Muscle layer of colon (tissue), 2 donors: ENCODE results near the gene DGCR6L.
"Not testable (repeated sequence)": the region's sequence is repeated elsewhere in the genome, so short reads cannot be mapped to it uniquely, and the experiment has no call there.

Source experiments
- H3K27ac ChIP-seq: one replicate; pipeline ENCODE4 v1.7.0; 2013; ENCODE audit warnings: low read depth, mild to moderate bottlenecking, low read length, moderate library complexity
- H3K27me3 ChIP-seq, 2 donors: one replicate each; pipeline ENCODE4 v1.7.0; 2013; ENCODE audit warnings: low read length in 2 of 2, mild to moderate bottlenecking in 2 of 2; ENCODE audit not compliant: insufficient read depth in 2 of 2, control insufficient read depth in 1 of 2
- H3K36me3 ChIP-seq: one replicate; pipeline ENCODE4 v1.7.0; 2013; ENCODE audit warnings: mild to moderate bottlenecking, low read length; ENCODE audit not compliant: insufficient read depth
- H3K4me1 ChIP-seq: one replicate; pipeline ENCODE4 v1.7.0; 2013; ENCODE audit warnings: mild to moderate bottlenecking, low read length; ENCODE audit not compliant: insufficient read depth
- H3K4me3 ChIP-seq, 2 donors: one replicate each; pipeline ENCODE4 v1.7.0; 2013; ENCODE audit warnings: low read length in 2 of 2, low read depth in 1 of 2, mild to moderate bottlenecking in 1 of 2, moderate library complexity in 1 of 2
- H3K9ac ChIP-seq: one replicate; pipeline ENCODE4 v1.7.0; 2013; ENCODE audit warnings: low read length
- H3K9me3 ChIP-seq: one replicate; pipeline ENCODE4 v1.7.0; 2013; ENCODE audit warnings: mild to moderate bottlenecking, low read length
- donor health status: abdominal sarcoma.
- donor health status: Adenocarcinoma of cecum.

Gene DGCR6L

GRCh38 chr22:20305230-20305893 is 14.5 kb downstream of the DGCR6L start:
- H3K9me3 ChIP-seq, H3K27me3 ChIP-seq, H3K9ac ChIP-seq, H3K36me3 ChIP-seq, H3K27ac ChIP-seq, H3K4me3 ChIP-seq, H3K4me1 ChIP-seq: not testable (repeated sequence)

GRCh38 chr22:20304646-20305045 is 15.2 kb downstream of the DGCR6L start:
- H3K9me3 ChIP-seq = no peaks in the 10 kb centered on the region
- no peaks in the 10 kb centered on the region for H3K36me3 ChIP-seq
- no peak overlapping the region for H3K9ac ChIP-seq
- peaks cover 4% of the 10 kb centered on the region for H3K4me1 ChIP-seq
- H3K27ac ChIP-seq = no peak overlapping the region
- no peak overlapping the region for H3K4me3 ChIP-seq
- H3K27me3 ChIP-seq = no peaks in the 10 kb centered on the region

GRCh38 chr22:20303229-20303534 is 16.7 kb downstream of the DGCR6L start:
- not testable (repeated sequence) for H3K27me3 ChIP-seq, H3K9ac ChIP-seq, H3K4me3 ChIP-seq, H3K9me3 ChIP-seq, H3K27ac ChIP-seq, H3K4me1 ChIP-seq, H3K36me3 ChIP-seq

- Histone ChIP-seq H3K4me3 (no peak overlapping the region), H3K27ac (no peak overlapping the region), H3K9me3 (no peaks in the 10 kb centered on the region), H3K27me3 (no peaks in the 10 kb centered on the region), H3K9ac (no peak overlapping the region), H3K4me1 (peaks cover 4% of the 10 kb centered on the region), H3K36me3 (no peaks in the 10 kb centered on the region)
Observed at GRCh38 chr22:20302438-20303228, 17.2 kb downstream of the DGCR6L start.

- H3K36me3 ChIP-seq = no peaks in the 10 kb centered on the region
- no peaks in the 10 kb centered on the region for H3K27me3 ChIP-seq
- no peaks in the 10 kb centered on the region for H3K9me3 ChIP-seq
- H3K9ac ChIP-seq = no peak overlapping the region
- H3K4me3 ChIP-seq = peak overlapping the region in 1 of 2 donors; percentile 41
- peaks cover 4% of the 10 kb centered on the region for H3K4me1 ChIP-seq
- no peak overlapping the region for H3K27ac ChIP-seq
Observed at GRCh38 chr22:20299746-20300136, 20.1 kb downstream of the DGCR6L start.

GRCh38 chr22:20298803-20299745 is 20.8 kb downstream of the DGCR6L start:
- no peaks in the 10 kb centered on the region for H3K9me3 ChIP-seq
- no peaks in the 10 kb centered on the region for H3K27me3 ChIP-seq
- H3K4me3 ChIP-seq = peak overlapping the region; percentile 7 to 32
- H3K36me3 ChIP-seq = no peaks in the 10 kb centered on the region
- peaks cover 4% of the 10 kb centered on the region for H3K4me1 ChIP-seq
- no peak overlapping the region for H3K27ac ChIP-seq
- H3K9ac ChIP-seq = no peak overlapping the region

- no peaks in the 10 kb centered on the region for H3K36me3 ChIP-seq
- H3K4me3 ChIP-seq = peak overlapping the region in 1 of 2 donors; percentile 7
- H3K9ac ChIP-seq = no peak overlapping the region
- no peak overlapping the region for H3K27ac ChIP-seq
- H3K4me1 ChIP-seq = peaks cover 4% of the 10 kb centered on the region
- no peaks in the 10 kb centered on the region for H3K9me3 ChIP-seq
- H3K27me3 ChIP-seq = no peaks in the 10 kb centered on the region
Observed at GRCh38 chr22:20298110-20298802, 21.6 kb downstream of the DGCR6L start.

GRCh38 chr22:20297414-20298109 is 22.3 kb downstream of the DGCR6L start:
- Histone ChIP-seq H3K9me3 (no peaks in the 10 kb centered on the region), H3K4me3 (no peak overlapping the region), H3K36me3 (no peaks in the 10 kb centered on the region), H3K9ac (no peak overlapping the region), H3K4me1 (peaks cover 4% of the 10 kb centered on the region), H3K27me3 (no peaks in the 10 kb centered on the region), H3K27ac (no peak overlapping the region)

GRCh38 chr22:20296598-20296997 is 23.3 kb downstream of the DGCR6L start:
- no peaks in the 10 kb centered on the region for H3K36me3 ChIP-seq
- no peak overlapping the region for H3K9ac ChIP-seq
- no peak overlapping the region for H3K27ac ChIP-seq
- no peaks in the 10 kb centered on the region for H3K27me3 ChIP-seq
- H3K4me1 ChIP-seq = peaks cover 4% of the 10 kb centered on the region
- no peaks in the 10 kb centered on the region for H3K9me3 ChIP-seq
- no peak overlapping the region for H3K4me3 ChIP-seq

GRCh38 chr22:20295262-20296064 is 24.4 kb downstream of the DGCR6L start:
- H3K9me3 ChIP-seq = no peaks in the 10 kb centered on the region
- H3K9ac ChIP-seq = no peak overlapping the region
- H3K36me3 ChIP-seq = no peaks in the 10 kb centered on the region
- H3K4me3 ChIP-seq = no peak overlapping the region
- H3K27me3 ChIP-seq = no peaks in the 10 kb centered on the region
- H3K27ac ChIP-seq = no peak overlapping the region
- peaks cover 4% of the 10 kb centered on the region for H3K4me1 ChIP-seq
